Caki2 (cell line): ENCODE results near the gene RASA1. TPM values are rescaled to one million over a fixed set of nuclear protein-coding genes. Genes with fewer than 3 reads are reported as not detected.

Source experiments
- DNase-seq: peaks from one replicate; pipeline ENCODE4 v3.0.0-alpha.2; 2015; ENCODE audit warnings: low read depth
- in situ Hi-C: cut with HindIII; loops from 2 replicates; pipeline ENCODE4 v1.10.0; 2016; ENCODE audit warnings: low sequenced_read_pairs, low pct_unique_long_range_greater_than_20kb, mixed read lengths
- total RNA-seq: library from RNA; depleted of rRNA; stranded (reverse); fragments of >200 nt; shearing (Covaris generic); gene quantifications from 2 replicates; pipeline ENCODE4 v1.2.3, GENCODE V29; 2014; ENCODE audit warnings: low replicate concordance

The RASA1 gene
- total RNA-seq, 1 experiment from 2014 or later = 9.6 TPM

DNA sequence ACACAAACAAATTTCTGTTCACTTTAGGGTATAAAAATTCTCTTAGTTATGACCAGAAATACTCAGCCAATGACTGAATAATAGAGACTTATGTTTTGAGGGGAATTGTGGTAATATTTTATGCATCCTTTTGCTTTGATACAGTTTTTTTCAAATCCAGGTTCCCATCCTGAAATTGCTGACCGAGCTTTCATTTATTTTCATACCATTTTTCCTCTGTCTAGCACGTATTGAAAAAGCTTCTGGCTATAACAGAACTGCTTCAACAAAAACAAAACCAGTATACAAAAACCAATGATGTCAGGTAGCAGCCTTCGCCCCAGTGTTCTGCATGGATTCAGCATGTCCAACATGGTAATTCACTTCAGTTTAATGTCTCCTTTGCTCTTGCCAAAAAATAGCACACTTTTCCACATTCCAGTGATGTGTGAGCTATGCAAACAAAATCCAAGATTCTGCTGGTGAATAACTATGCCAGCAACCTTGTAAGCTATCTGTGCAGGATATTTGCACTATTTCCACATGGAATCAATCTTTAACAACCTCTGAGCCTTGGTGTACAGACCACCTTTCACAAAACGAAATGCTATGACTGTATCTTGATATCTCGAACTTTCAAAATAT lies 123.0 kb downstream of the RASA1 start:
- no peak for DNase-seq
- in situ Hi-C loops = no loop called here

DNA sequence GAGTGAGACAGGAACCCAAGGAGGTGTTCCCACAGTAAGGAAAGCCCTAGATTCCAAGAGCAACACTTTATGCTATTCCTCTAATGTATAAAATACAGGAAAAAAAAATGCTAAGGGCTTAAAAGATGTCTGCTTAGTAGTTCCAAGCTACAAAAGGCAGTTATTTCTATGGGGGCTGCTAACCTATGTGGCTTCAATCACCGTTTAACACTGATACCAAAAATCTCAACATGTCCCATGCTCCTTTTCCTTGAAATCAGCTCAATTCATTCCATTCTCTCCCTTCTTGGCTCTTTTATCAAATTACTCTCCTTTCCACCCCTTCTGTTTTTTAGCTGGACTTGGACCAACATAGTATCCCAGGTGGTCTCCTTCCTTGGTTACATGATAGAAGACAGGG lies 124.5 kb downstream of the RASA1 start:
- in situ Hi-C loops = no loop called here
- DNase-seq = no peak

DNA sequence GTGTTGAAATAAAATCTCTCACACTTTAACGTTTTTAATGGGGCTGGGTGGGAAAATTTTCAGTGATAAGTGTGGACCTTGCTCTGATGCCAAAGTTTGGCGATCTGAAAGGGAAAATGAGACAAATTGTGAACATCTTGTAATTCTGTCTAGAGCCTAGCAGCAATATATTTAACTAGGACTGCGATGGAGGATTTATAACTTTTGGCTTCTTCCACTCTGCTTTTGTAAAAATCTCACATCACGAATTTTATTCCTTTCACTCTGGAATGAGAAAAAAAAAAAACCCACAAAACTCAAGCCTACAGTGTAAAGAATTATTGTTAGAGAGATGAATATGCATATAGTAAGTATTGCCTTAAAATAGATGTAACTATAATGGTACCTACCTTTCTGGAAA lies 125.1 kb downstream of the RASA1 start:
- DNase-seq = no peak
- in situ Hi-C loops = no loop called here

DNA sequence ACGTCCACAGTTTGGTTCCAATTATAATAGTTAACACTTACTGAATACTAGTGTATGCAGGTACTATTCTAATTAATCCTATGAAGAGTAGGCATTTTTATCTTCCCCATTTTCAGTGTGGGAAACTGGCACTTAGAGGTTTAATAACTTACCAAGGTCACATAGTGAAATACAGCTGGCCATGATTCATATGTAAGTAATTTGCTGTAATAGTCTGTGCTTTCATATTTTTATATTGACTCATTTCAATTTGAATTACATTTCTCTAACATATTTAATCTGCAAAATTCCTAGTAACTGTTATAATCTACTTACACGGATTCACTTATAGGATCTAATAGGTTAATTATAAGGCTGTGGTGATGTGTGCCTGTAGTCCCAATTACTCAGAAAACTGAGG lies 125.6 kb downstream of the RASA1 start:
- in situ Hi-C loops = no loop called here
- peak; percentile 31 for DNase-seq

DNA sequence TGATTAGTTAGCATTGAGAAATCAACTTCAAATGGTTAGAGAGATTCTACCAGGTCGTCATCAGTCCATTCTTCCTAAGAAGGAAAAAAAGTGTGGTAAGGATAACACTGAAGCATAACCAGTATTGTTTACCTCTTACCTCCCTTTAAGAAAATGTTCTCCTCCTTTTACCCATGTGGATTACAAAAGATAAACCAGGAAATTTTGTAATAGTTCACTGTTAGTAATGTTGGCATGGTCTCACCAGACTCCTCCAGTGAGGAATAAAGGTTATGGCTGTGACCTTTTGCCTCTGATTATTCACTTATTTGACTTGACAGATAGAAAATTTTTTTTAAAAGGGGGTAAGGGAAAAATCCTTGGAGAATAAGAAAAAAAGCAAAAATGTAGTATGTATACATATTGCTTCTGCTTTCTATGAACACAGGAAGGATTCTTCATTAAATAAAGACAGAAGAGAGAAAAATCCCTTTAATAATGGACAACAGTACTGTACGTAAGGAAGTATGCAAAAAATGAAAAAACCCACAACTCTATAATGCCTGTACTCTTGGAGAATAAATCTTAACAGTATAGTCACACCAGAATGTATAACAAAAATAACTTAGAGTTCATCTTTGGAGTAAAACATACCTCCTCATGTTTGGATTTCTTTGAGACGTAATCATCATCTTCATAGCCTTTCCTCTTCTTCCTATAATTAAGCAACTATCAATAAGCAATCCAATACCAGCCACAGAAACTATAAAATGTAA lies 126.9 kb downstream of the RASA1 start:
- peak; percentile 27 for DNase-seq
- in situ Hi-C loops = no loop called here

DNA sequence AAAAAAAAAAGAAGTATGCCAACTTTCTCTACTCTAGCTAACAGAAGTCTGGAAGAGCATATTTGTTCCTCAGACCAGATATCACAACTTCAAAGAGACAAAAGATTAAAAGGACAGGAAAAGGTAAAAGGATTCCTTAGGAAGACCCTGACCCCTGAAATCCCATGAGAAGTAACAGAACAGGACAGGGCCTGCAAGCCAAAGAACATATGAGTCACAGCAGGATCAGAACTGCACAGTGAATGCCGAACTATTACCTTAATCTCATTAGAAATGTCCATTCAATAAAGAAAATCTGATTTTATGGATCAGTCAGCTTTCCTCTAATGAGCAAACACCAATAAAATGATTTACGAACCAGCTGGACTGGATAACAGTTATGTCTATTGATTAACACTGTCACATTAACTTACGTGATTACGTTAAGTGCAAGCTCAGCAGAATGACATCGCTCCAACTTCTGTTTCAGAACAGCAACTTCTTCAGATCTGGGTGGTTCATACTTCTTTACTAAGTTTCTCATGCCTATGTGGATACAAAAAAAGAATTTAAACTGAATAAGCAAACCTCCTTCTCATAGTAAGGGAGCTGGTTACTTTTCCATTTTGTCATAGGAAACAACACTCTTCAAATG lies 131.4 kb downstream of the RASA1 start:
- in situ Hi-C loops = no loop called here

DNA sequence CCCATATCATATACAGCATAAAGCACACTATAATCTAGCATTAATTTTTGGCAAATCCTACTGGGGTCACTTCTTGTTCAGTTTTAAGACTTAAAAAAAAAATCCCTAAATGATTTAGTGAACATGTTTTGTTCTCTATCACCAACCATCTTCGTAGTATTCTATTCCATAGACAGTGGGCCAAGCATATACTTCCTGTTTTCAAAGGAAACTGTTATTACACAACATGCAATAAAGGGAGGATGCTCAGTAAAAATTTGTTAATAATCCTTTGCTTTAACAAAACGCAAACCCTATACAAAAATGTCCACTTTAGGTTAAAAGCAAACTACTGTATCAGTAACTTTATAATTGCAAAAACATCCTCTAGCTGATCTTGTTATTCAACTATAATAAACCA lies 132.0 kb downstream of the RASA1 start:
- DNase-seq = no peak
- in situ Hi-C loops = no loop called here

More for the DNA sequence above, 131.4 kb downstream of the RASA1 start:
- no peak for DNase-seq

DNA sequence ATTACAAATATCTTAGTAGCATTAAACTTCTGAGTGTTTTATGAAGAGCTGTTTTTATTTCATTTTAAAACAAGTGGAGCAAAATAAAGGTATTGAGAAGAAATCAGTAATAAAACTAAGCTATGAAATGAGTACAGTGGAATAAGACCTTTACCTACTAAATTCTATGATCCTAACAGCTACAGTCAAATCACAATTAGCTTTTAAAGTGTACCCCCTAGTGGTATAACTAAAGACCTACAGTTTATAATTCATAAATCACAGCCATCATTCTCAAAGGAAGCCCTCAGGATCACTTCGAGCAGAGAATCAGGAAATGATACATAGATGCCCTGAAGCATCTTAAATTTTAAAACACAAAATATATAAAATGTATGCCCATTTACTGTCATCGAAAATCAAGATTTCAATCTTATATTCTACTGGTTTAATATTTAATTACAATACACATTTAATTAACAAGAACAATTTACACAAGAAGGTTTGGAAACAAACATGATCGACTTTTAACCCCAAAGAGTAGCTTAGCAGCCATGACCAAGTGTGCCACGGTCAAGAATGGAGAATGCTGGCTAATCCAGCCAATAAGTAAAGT lies 132.7 kb downstream of the RASA1 start:
- in situ Hi-C loops = no loop called here
- peak; percentile 18 for DNase-seq

DNA sequence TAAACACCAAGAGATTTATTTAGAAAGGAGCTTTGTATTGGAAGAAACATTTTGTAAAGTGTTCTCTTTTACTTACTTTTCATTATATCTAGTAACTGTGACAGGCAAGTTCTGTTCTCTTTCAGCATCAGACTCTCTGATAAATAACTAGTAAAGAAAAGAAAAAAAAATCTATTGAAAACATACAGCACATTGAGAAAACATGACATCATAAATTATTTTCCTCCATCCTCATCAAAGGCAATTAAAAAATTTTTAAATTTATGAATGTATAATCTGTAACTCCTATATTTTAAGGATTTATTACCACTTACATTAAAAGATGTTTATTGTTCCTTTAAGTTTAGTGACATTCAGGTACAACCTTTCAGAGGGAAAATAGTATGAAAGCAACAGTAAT lies 133.9 kb downstream of the RASA1 start:
- in situ Hi-C loops = no loop called here
- no peak for DNase-seq

DNA sequence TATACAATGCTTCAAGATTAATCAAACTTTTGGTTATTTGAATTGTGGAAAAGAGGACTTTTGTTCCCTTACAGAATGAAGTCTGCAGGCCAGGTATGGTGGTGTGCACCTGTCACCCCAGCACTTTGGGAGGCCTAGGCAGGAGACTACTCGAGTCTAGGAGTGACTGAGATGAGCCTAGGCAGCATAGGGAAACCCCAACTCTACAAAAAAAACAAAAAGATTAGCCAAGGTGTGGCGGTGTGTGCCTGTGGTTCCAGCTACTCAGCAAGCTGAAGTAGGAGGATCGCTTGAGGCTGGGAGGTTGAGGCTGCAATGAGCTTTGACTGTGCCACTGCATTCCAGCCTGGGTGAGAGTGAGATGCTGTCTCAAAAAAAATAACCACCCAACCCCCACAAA lies 135.7 kb downstream of the RASA1 start:
- in situ Hi-C loops = no loop called here
- no peak for DNase-seq

DNA sequence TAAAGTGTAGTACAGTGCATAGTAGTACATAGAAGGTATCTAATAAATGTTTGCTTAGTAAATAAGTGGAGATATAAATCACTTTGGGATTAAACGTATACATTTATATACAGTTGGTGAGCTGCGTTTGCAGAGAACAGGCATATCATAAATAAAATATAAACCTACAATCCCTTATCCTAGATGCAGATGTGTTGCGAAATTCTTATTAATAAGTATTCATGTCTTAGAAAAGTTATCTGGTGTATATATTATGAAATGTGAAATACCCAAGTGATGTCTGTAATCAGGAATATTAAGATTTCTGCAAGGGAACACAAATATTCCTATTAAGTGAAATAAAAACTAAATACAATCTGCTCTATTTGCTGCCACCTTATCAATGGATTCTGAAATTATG lies 136.2 kb downstream of the RASA1 start:
- in situ Hi-C loops = no loop called here
- no peak for DNase-seq

DNA sequence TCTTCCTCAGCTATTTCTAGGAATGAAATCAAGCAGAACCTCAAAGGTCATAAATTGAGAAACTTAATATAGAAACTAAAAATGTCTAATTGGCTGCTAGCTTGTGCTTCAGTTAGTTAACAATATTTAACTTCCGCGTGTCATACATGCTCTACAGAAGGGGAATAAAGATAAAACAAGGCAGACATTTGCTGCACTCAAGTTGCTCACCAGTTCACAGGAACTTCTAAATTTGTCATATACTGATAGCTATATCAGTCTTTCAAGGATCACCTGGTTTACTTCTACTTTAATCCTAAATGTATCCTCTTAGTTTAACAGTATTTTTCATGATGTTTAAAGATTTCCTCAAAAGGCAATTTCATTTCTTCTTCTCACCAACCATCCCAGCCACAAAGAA lies 136.7 kb downstream of the RASA1 start:
- in situ Hi-C loops = no loop called here
- DNase-seq = no peak

DNA sequence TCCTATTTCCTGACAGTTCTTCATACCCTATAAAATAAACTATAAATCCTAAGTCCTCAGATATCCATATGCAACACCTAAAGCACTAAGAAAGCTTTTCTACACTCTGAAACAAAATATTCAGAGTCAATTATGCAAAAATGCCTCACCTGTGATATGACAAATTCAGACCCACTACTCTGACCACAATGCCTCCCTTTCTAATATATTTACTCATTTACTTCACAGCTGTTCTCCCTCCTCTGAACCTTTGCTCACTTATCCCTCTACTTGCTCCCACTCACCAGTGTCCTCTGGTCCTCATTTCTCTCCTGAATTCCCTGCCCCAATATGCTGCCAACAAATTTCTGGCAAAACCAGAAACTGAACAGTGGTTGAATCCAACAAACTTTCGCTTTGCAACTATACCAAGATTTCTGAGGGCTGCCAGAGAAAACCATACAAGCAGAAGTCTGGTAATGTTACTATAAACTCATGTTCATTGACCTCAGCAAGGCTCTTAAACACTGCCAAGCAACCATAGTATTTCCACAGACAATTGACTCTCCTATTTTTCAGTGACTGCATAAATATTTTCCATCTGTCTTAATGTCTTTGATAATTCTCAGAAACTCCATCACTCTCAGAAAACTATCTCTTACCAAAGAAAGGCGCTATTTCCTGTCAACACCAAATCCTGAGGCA lies 137.9 kb downstream of the RASA1 start:
- in situ Hi-C loops = no loop called here
- no peak for DNase-seq

DNA sequence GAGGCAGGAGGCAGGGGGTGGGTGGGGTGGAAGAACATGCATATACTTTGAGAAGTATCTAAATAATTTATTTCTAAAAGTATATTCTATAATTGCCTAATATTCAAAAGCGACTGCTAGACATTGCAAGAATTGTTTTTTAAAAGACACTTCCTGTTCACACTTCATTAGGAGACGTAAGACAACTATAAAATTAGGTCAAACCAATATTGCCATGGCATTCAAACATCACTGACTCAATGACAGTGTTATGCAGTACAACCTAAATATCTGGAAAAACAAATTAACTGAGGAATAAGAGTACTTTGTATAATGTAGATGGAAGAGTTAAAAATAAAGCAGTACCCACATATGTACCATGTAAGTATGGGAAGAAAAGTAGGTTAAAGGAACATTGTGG lies 140.5 kb downstream of the RASA1 start:
- in situ Hi-C loops = no loop called here
- DNase-seq = no peak

DNA sequence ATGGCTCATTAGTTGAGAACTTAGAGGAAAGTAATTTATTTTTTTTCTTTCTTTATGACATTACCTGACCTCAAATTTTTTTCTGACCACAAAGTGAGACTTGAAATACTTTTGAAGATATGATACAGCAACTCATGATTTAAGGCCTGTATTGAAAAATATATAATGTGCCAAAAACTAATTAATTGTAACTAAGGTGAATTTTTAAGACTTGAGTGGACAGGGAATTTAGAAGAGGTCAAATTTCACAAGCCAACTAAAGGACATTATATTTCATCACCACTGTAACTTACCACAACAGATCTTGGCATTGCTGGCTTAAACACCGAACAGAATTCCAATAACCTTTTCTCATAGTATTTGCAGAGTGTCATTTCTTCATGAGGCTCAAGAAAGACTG lies 143.2 kb downstream of the RASA1 start:
- peak; percentile 52 for DNase-seq
- in situ Hi-C loops = no loop called here

DNA sequence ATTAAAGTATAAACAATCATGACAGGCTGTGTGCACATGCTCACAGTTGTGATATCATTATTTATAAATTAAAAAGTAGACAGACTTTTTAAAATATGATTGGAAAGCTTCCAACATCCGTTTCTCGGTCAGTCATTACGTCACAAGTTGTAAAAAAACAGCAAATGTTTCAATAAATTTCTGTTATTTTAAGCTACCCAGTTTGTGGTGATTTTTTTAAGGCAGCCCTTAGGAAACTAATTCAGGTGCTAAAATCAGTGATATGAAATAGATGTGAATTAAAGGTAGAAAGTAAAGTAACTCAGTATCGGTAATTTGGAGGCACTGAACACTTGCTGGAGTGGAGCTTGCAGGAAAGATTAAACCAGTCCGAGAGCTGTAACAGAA lies 143.9 kb downstream of the RASA1 start:
- in situ Hi-C loops = no loop called here

DNA sequence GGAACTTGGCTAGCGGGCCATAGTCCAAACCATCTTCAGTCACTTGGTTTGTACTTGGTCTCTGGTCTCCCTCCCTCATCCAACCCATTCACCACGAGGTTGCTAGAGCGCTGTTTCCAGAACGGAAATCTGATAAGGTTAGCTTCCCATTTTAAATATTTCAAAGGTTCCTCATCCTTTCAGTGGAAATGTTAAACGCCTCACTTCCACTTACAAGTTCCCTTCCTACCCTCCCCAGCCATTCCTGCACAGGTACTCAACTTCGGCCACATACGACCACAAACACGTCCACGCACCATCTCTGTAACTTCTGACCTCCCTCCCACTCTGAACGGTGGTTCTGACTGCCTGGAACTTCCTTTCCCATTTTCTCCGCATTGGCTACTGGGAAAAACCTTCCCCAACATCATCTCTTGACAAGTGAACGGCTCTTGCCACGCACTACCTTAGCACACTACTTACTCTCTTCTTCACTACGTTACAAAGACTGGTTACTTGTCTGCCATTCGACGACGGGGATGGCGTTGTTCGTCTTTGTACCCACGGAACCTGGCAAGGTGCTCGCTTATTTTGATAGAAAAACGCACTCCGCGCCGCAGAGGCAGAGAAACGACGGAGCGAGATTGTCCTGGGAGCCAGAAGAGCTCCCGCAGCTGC lies 144.4 kb downstream of the RASA1 start:
- peak; percentile 37 for DNase-seq
- in situ Hi-C loops = no loop called here

More for the DNA sequence above, 143.9 kb downstream of the RASA1 start:
- no peak for DNase-seq

DNA sequence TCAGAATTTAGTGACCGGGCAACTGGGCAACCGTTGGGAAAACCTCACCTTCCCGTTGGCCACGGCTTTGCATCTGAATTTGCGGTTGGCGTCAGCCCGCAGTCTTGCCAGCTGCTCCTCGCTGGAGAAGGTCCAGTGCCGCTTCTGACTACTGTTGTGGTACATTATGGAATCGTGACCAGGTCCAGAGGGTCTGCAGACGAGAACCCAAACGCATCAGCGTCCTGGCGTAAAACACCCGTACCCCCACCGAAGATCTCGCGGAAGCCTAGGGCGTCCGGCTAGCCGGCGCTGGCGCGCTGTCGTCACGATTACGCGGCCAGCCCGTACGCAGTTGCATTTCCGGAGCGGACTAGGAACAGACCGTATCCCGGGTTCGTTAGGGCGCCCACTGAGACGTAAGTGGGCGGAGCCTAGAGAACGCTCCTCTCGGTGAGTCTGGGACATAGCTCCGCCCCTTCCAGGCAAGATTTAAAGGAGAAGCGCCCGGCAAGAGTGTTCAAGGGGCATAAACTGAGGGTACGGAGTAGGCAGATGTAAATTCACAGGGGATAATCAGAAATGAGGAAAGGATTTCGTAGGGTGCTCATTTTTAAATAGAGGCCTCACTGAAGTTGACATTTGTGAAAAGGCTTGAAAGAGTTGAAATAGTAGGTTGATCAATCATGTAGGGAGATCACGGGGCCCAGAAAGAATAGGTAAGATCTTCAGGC lies 145.1 kb downstream of the RASA1 start, which contains the start of gene CCNH:
TSS of gene CCNH (minus strand) at position 301 of the 713 bp plus-strand sequence. CDS start at position 165, 136 bp downstream.
- peak; percentile 92 for DNase-seq
- in situ Hi-C loops = no loop called here
